Endothelial cell of hepatic sinusoid (primary cell): ENCODE data around the gene KRI1.

ENCODE experiments used
- in situ Hi-C: cut with HindIII; loops from 2 replicates; pipeline ENCODE4 v1.10.0; 2017; ENCODE audit warnings: low sequenced_read_pairs

KRI1 gene

GRCh38 chr19:10565567-10566407, at the start of gene KRI1:
Gene KRI1 (minus strand): TSS chr19:10566010. CDS start chr19:10565999, 11 bp downstream.
- in situ Hi-C loops: no loop called here

GRCh38 chr19:10612499-10613119, 46.8 kb upstream of the KRI1 start:
- in situ Hi-C loops: loop anchor here (5.0 kb wide), 2 partner anchors 85 to 100 kb away; no protein-coding TSS in a partner anchor

- in situ Hi-C loops: loop anchor here (5.0 kb wide), 2 partner anchors 85 to 100 kb away; no protein-coding TSS in a partner anchor
These were observed 46.1 kb upstream of the KRI1 start for GRCh38 chr19:10611907-10612306.

- in situ Hi-C loops: no loop called here
These were observed 38.7 kb upstream of the KRI1 start for GRCh38 chr19:10604460-10604980.

- in situ Hi-C loops: no loop called here
These were observed 38.2 kb upstream of the KRI1 start for GRCh38 chr19:10603873-10604459.

GRCh38 chr19:10603084-10603872, 37.5 kb upstream of the KRI1 start:
- in situ Hi-C loops: no loop called here

- in situ Hi-C loops: no loop called here
These were observed 36.7 kb upstream of the KRI1 start for GRCh38 chr19:10602330-10603083.

GRCh38 chr19:10601999-10602329, 36.2 kb upstream of the KRI1 start:
- in situ Hi-C loops: no loop called here

GRCh38 chr19:10600149-10600548, 34.3 kb upstream of the KRI1 start:
- in situ Hi-C loops: no loop called here

GRCh38 chr19:10593820-10594637, 28.2 kb upstream of the KRI1 start:
- in situ Hi-C loops: no loop called here

- in situ Hi-C loops: no loop called here
These were observed 27.3 kb upstream of the KRI1 start for GRCh38 chr19:10593148-10593547.

GRCh38 chr19:10587839-10588150, 22.0 kb upstream of the KRI1 start:
- in situ Hi-C loops: no loop called here

GRCh38 chr19:10587022-10587838, 21.4 kb upstream of the KRI1 start, which contains the start of gene AP1M2:
Gene AP1M2 (minus strand): TSS chr19:10587312. CDS start chr19:10587231, 81 bp downstream.
- in situ Hi-C loops: no loop called here

GRCh38 chr19:10586396-10586795, 20.6 kb upstream of the KRI1 start:
- in situ Hi-C loops: no loop called here

- in situ Hi-C loops: no loop called here
These were observed 17.4 kb upstream of the KRI1 start for GRCh38 chr19:10583036-10583776.

- in situ Hi-C loops: no loop called here
These were observed 16.3 kb upstream of the KRI1 start for GRCh38 chr19:10582091-10582490.

GRCh38 chr19:10580979-10581631, 15.3 kb upstream of the KRI1 start:
- in situ Hi-C loops: no loop called here
